HG03558 (cell line): ENCODE measurements around the gene PCDHAC1.

Experiments used
- ATAC-seq: cut with Tn5 transposase; IDR thresholded peaks from one replicate; pipeline ENCODE4 v1.9.1; 2021; ENCODE audit warnings: moderate number of reproducible peaks; ENCODE audit not compliant: unreplicated experiment; ENCODE audit errors: extremely low read depth

PCDHAC1 gene

GRCh38 chr5:140967226-140967893 lies 41.3 kb downstream of the PCDHAC1 start:
- ATAC-seq, result no peak

DNA sequence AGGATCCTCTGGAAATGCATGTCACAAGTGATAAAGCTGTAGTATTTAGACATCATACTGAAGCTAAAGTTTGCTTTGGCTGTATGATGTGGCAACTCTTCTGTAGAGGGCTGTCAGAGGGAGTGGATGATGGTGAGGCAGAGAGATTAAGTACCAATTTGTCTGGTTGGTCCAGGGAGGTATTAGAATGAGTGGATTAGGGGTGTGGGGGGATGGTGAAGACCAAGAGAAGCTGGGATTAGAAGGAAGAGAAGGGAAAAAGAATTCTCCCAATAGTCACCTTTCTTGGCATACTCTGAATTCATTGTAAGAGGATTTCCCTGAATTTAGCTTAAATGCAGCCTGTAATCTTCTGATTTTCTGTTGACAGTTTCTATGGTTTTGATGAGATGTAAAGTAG lies 43.8 kb downstream of the PCDHAC1 start:
- no peak for ATAC-seq

DNA sequence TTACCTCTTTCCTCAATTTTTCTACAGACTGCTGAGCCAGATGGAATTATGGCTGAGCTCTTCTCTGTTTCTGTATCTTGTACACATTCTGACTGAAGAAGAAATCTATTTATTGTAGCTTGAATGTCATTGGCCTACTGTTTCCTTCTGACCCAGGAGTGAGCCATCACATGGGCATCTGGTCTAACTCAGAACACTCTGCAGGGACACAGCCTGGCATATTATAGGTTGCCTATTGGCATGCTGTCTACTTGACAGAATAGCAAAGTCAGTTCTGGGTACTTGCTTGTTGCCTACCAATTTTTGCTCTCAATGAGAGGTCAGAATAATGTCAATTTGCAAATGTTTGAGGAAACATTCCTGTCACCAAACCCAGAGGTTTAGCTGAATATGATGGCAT lies 47.5 kb downstream of the PCDHAC1 start:
- no peak for ATAC-seq

- ATAC-seq, result no peak
These were observed 50.9 kb downstream of the PCDHAC1 start for GRCh38 chr5:140977003-140977402.

DNA sequence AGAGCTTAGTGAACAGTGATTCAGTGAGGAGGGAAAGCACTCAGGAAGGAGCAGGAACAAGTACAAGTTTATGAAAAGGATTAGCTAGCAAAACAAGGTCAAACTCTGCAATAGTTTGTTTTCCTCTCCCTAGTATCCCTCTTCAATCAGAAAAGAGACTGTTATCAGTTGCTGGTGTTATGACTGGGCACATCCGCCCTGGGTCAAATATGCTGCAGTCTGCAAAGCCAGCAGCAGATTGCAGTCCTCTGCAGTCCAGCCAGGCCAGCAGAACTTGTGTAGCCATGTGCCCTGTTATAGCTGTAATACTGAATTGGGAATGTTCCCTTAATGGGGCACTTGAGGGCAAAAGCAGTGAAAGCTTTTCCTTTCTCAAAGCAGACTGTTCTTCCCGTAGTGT lies 52.2 kb downstream of the PCDHAC1 start:
- ATAC-seq, result no peak

GRCh38 chr5:140978983-140979382 lies 52.9 kb downstream of the PCDHAC1 start:
- no peak for ATAC-seq
